ENCODE results near the gene OR52E2. TPM values are rescaled to one million over a fixed set of nuclear protein-coding genes. Genes with fewer than 3 reads are reported as not detected.

OR52E2 gene
- polyA plus RNA-seq, 1 of the 3 experiments (the other 2 are of a cell fraction): not detected

GRCh38 chr11:5046754-5047330 is 12.6 kb downstream of the OR52E2 start:
- no peaks in the 10 kb centered on the region for H3K9me3 ChIP-seq
- ChIA-PET POLR2A (no interaction called here), CTCF (no interaction called here)
- no peak overlapping the region for H3K4me3 ChIP-seq (ENCODE audit: low read depth in 2 of 2, low read length in 1 of 2)
- H3K4me2 ChIP-seq: no peak overlapping the region
- 5% methylated on average over 15 of the region's 15 CpGs for WGBS (ENCODE audit: low lambda C conversion rate)
- no peak for DNase-seq
- no peaks in the 10 kb centered on the region for H3K36me3 ChIP-seq (replicated peaks in 1 of 2; ENCODE audit: control insufficient read depth in 1 of 2, insufficient read depth in 2 of 2, low read length in 1 of 2)
- H3K79me2 ChIP-seq (ENCODE audit: insufficient read depth): no peaks in the 10 kb centered on the region
- H3K9me2 ChIP-seq: no peaks in the 10 kb centered on the region
- H3K9ac ChIP-seq: no peak overlapping the region
- no peaks in the 10 kb centered on the region for H3K27me3 ChIP-seq (ENCODE audit: insufficient read depth)
- TF ChIP-seq GATA2 (CRISPR knock-in tag; IDR thresholded peaks at IDR 0.05) (no peak), PBX3 (IDR thresholded peaks at IDR 0.05) (no peak), SMC3 (IDR thresholded peaks at IDR 0.05; ENCODE audit: low read depth, low read length) (no peak), TEAD4 (IDR thresholded peaks at IDR 0.05; ENCODE audit: borderline replicate concordance, insufficient read depth) (no peak), SIN3A (IDR thresholded peaks at IDR 0.05; ENCODE audit: borderline replicate concordance, low read depth, low read length) (no peak), ZBTB33 (IDR thresholded peaks at IDR 0.05; ENCODE audit: borderline replicate concordance, low read depth) (no peak), CHD2 (IDR thresholded peaks at IDR 0.05; ENCODE audit: low read length, partially characterized antibody) (no peak), ELF1 (IDR thresholded peaks at IDR 0.05) (no peak), YY1 (IDR thresholded peaks at IDR 0.05; ENCODE audit: low read depth) (no peak), REST (IDR thresholded peaks at IDR 0.05; ENCODE audit: low read depth, low read length) (no peak), EP300 (IDR thresholded peaks at IDR 0.05; ENCODE audit: borderline replicate concordance in 1 of 2, low read depth in 1 of 2, low read length in 1 of 2) (no peak), POLR2AphosphoS5 (IDR thresholded peaks at IDR 0.05; ENCODE audit: low read depth, low read length) (no peak)
- H3K4me1 ChIP-seq (ENCODE audit: control insufficient read depth in 1 of 2, insufficient read depth in 2 of 2, low read depth in 1 of 2, low read length in 1 of 2): no peaks in the 10 kb centered on the region
- no peaks in the 10 kb centered on the region for H3F3A ChIP-seq (replicated peaks; ENCODE audit: insufficient read depth)
- no peaks in the 10 kb centered on the region for H4K20me1 ChIP-seq (ENCODE audit: insufficient read depth)
- H2AFZ ChIP-seq (ENCODE audit: low read depth): no peak overlapping the region
- no peak overlapping the region for H3K27ac ChIP-seq (ENCODE audit: low read depth in 2 of 2, low read length in 1 of 2)
